Psoas muscle (tissue), 8 donors: Measurements from ENCODE around the gene RHOG. TPM values are rescaled to one million over a fixed set of nuclear protein-coding genes. Genes with fewer than 3 reads are reported as not detected.

Experiments used
- ATAC-seq, 4 donors: fragments of 200-7000 bp; cut with Tn5 transposase; one replicate each; pipeline ENCODE4 v1.9.1; 2020; ENCODE audit warnings: moderate library complexity in 3 of 4, mild to moderate bottlenecking in 2 of 4
- DNase-seq, 2 donors: peaks; one replicate each; pipeline ENCODE4 v3.0.0-alpha.2; 2020
- H3K27ac ChIP-seq: fragments of 200-600 bp; one replicate; pipeline ENCODE4 v1.8.0; 2022
- H3K27me3 ChIP-seq, 3 donors: fragments of 200-600 bp in 1 of 3; one replicate each; pipeline versions ENCODE4 v1.6.1 to v1.8.0; 2013 to 2022; ENCODE audit warnings: low read length in 2 of 3, mild to moderate bottlenecking in 2 of 3, moderate library complexity in 1 of 3; ENCODE audit not compliant: insufficient read depth in 3 of 3
- H3K36me3 ChIP-seq, 2 donors: fragments of 200-600 bp in 1 of 2; one replicate each; pipeline versions ENCODE4 v1.6.1 to v1.8.0; 2013 to 2022; ENCODE audit warnings: low read depth in 1 of 2, mild to moderate bottlenecking in 1 of 2, moderate library complexity in 1 of 2; ENCODE audit not compliant: insufficient read depth in 1 of 2
- H3K4me1 ChIP-seq: fragments of 200-600 bp; one replicate; pipeline ENCODE4 v1.8.0; 2022
- H3K4me3 ChIP-seq: fragments of 200-600 bp; one replicate; pipeline ENCODE4 v1.8.0; 2022; ENCODE audit warnings: mild to moderate bottlenecking
- H3K9me3 ChIP-seq: fragments of 200-600 bp; one replicate; pipeline ENCODE4 v1.8.0; 2022
- CTCF ChIP-seq: fragments of 200-600 bp; IDR thresholded peaks from one replicate; pipeline ENCODE4 v1.8.0; 2022; ENCODE audit warnings: antibody characterized with exemption
- WGBS, 3 donors: extraction: QIAGEN DNeasy Blood & Tissue Kit; methylation state at CpG; one replicate each; pipeline versions ENCODE4 v1.1.6 to v1.1.7; 2013; 5-methylcytosine and 5-hydroxymethylcytosine counted together
- intact Hi-C, 2 donors: fragments of 100-400 bp; cut with DNase I; formaldehyde crosslinking; loops; one replicate each; pipeline versions ENCODE4 v1.11.0 to v1.14.2; 2022
- polyA plus RNA-seq, 3 donors: library from polyadenylated mRNA; stranded (reverse); fragments of 200-250 nt; gene quantifications; one replicate each; pipeline ENCODE4 v1.2.3, GENCODE V29; 2013
- total RNA-seq, 4 donors: library from RNA; stranded (reverse); fragmentation: NEBNext Ultra II Directional in 2 of 4; extraction: Animal tissue kit (Norgen Biotek cat#: 25700) in 2 of 4; gene quantifications; one replicate each; pipeline versions ENCODE4 v1.2.1 to v1.2.4, GENCODE V29; 2021 to 2023
- donor health status: healthy with polysubstance abuse.
- donor health status: DM: no; HTN: no; CAD: no; lungs with moderate emphysema.
- donor health status: Bipolar disorder and iron deficiency.
- donor health status: healthy.
- donor health status: DM: yes; HTN: yes; CAD: no.
- donor health status: DM: no; HTN: no; CAD: no.
- donor health status: DM: no; HTN: no; CAD: no.
- donor health status: DM: yes; HTN: yes; CAD: no.

RHOG gene
- total and polyA plus RNA-seq, 7 donors = 22.4 to 80.1 (median 40.9) TPM

- Histone ChIP-seq H3K27ac (peak overlapping the region; percentile 96), H3K4me3 (peak overlapping the region; percentile 92), H3K9me3 (no peaks in the 10 kb centered on the region), H3K27me3 (no peaks in the 10 kb centered on the region), H3K4me1 (peaks cover 25% of the 10 kb centered on the region), H3K36me3 (no peaks in the 10 kb centered on the region)
- DNase-seq (no peak), ATAC-seq (peak; percentile 43 to 62 (median 58))
- WGBS, 3 donors = 2 to 4% (median 3%) methylated on average over 38 to 46 of the region's 46 CpGs
- intact Hi-C loops = loop anchor here in 1 of 2 donors (2.0 kb wide), 1 partner anchor 41 kb away; no protein-coding TSS in a partner anchor
- TF ChIP-seq CTCF = no peak
Measured at GRCh38 chr11:3840004-3840869, 522 bp downstream of the RHOG start.

- no peak for ATAC-seq
Measured at GRCh38 chr11:3838504-3838903, 2.3 kb downstream of the RHOG start.

GRCh38 chr11:3837793-3838192 is 3.0 kb downstream of the RHOG start:
- peaks cover 30% of the 10 kb centered on the region for H3K4me1 ChIP-seq
- H3K27ac ChIP-seq = peak overlapping the region; percentile 41
- intact Hi-C loops = loop anchor here in 1 of 2 donors (2.0 kb wide), 1 partner anchor 27 kb away; no protein-coding TSS in a partner anchor
- H3K36me3 ChIP-seq = peaks cover 0 to 6% of the 10 kb centered on the region in 2 donors
- peak in 1 of 2 donors; percentile 68 for DNase-seq
- TF ChIP-seq CTCF = no peak
- H3K4me3 ChIP-seq = peak overlapping the region; percentile 92
- no peaks in the 10 kb centered on the region for H3K9me3 ChIP-seq
- no peaks in the 10 kb centered on the region for H3K27me3 ChIP-seq
- WGBS, 3 donors = 59 to 93% (median 88%) methylated on average over 1 of the region's 1 CpG
- no peak for ATAC-seq

More at GRCh38 chr11:3838504-3838903, 2.3 kb downstream of the RHOG start:
- Histone ChIP-seq H3K27me3 (no peaks in the 10 kb centered on the region), H3K27ac (peak overlapping the region; percentile 41), H3K4me3 (peak overlapping the region; percentile 92), H3K4me1 (peaks cover 29% of the 10 kb centered on the region), H3K9me3 (no peaks in the 10 kb centered on the region), H3K36me3 (peaks cover 0 to 6% of the 10 kb centered on the region in 2 donors)
- TF ChIP-seq CTCF = no peak
- no peak for DNase-seq
- intact Hi-C loops = loop anchor here in 1 of 2 donors (2.0 kb wide), 1 partner anchor 28 kb away; no protein-coding TSS in a partner anchor
- 74 to 88% (median 83%) methylated on average over 2 of the region's 2 CpGs for WGBS, 3 donors

GRCh38 chr11:3836903-3837302 is 3.9 kb downstream of the RHOG start:
- Histone ChIP-seq H3K36me3 (peaks cover 0 to 6% of the 10 kb centered on the region in 2 donors), H3K4me3 (peak overlapping the region; percentile 2), H3K9me3 (no peaks in the 10 kb centered on the region), H3K4me1 (peaks cover 36% of the 10 kb centered on the region), H3K27ac (no peak overlapping the region), H3K27me3 (no peaks in the 10 kb centered on the region)
- DNase-seq = peak in 1 of 2 donors; percentile 46
- ATAC-seq = no peak
- no peak for TF ChIP-seq CTCF
- intact Hi-C loops = no loop called here
- 70 to 87% (median 82%) methylated on average over 5 of the region's 5 CpGs for WGBS, 3 donors
